ENCODE data around the gene KRT77.

Gene KRT77

GRCh38 chr12:52708010-52708409, 4.7 kb upstream of the KRT77 start:
- Histone ChIP-seq H3K36me3 (ENCODE audit: control insufficient read depth in 2 of 2, insufficient read depth in 1 of 2, low read length in 2 of 2) (no peaks in the 10 kb centered on the region), H3K4me1 (ENCODE audit: control insufficient read depth, insufficient read depth, low read length) (no peaks in the 10 kb centered on the region), H3K9me3 (ENCODE audit: control insufficient read depth, insufficient read depth, low read depth, low read length) (no peaks in the 10 kb centered on the region), H3K27ac (ENCODE audit: extremely low read depth, low read depth, low read length) (no peak overlapping the region), H3K4me3 (ENCODE audit: low read depth, low read length) (no peak overlapping the region)
- CTCF ChIA-PET = interaction anchor here (0.5 to 1.2 kb wide), 3 partner anchors 18 to 185 kb away, joined by 3 read pairs; no protein-coding TSS in a partner anchor
- POLR2A ChIA-PET = no interaction called here
- 0 out of 2 replicates have a peak, but pooled peaks have one; percentile 25 for TF ChIP-seq KLF9 (tag by site-specific recombination; IDR thresholded peaks at IDR 0.05; ENCODE audit: low read depth)
- 0 out of 2 replicates have a peak, but pooled peaks have one; percentile 24 for TF ChIP-seq KLF1 (tag by site-specific recombination; IDR thresholded peaks at IDR 0.05)
- no peak for TF ChIP-seq ZNF501 (tag by site-specific recombination; IDR thresholded peaks at IDR 0.05)

GRCh38 chr12:52704464-52704863, 1.1 kb upstream of the KRT77 start:
- H3K36me3 ChIP-seq (ENCODE audit: control insufficient read depth in 2 of 2, insufficient read depth in 1 of 2, low read length in 2 of 2) = no peaks in the 10 kb centered on the region
- ChIA-PET POLR2A (no interaction called here), CTCF (no interaction called here)
- TF ChIP-seq INSM2 (tag by site-specific recombination; IDR thresholded peaks at IDR 0.05) (no peak), RBAK (tag by site-specific recombination; IDR thresholded peaks at IDR 0.05) (no peak), ZBTB8A (tag by site-specific recombination; IDR thresholded peaks at IDR 0.05) (no peak), ZNF843 (tag by site-specific recombination; IDR thresholded peaks at IDR 0.05) (no peak), EGR2 (tag by site-specific recombination; IDR thresholded peaks at IDR 0.05; ENCODE audit: low read depth) (no peak), ZNF266 (tag by site-specific recombination; IDR thresholded peaks at IDR 0.05; ENCODE audit: low read depth) (no peak), HOXC10 (CRISPR knock-in tag; IDR thresholded peaks at IDR 0.05) (no peak), ZNF558 (tag by site-specific recombination; IDR thresholded peaks at IDR 0.05) (no peak), ZBTB17 (tag by site-specific recombination; IDR thresholded peaks at IDR 0.05) (no peak), ZNF837 (tag by site-specific recombination; IDR thresholded peaks at IDR 0.05) (no peak), GLIS2 (tag by site-specific recombination; IDR thresholded peaks at IDR 0.05) (no peak), ZFHX2 (tag by site-specific recombination; conservative IDR thresholded peaks at IDR 0.05) (no peak), ZNF10 (tag by site-specific recombination; IDR thresholded peaks at IDR 0.05) (no peak), ZNF433 (tag by site-specific recombination; IDR thresholded peaks at IDR 0.05; ENCODE audit: low read depth) (no peak)
- no peaks in the 10 kb centered on the region for H3K4me1 ChIP-seq (ENCODE audit: control insufficient read depth, insufficient read depth, low read length)
- H3K4me3 ChIP-seq (ENCODE audit: low read depth, low read length) = no peak overlapping the region
- no peak overlapping the region for H3K27ac ChIP-seq (ENCODE audit: extremely low read depth, low read depth, low read length)
- H3K9me3 ChIP-seq (ENCODE audit: control insufficient read depth, insufficient read depth, low read depth, low read length) = no peaks in the 10 kb centered on the region

GRCh38 chr12:52703878-52704277, 554 bp upstream of the KRT77 start:
- ChIA-PET POLR2A (no interaction called here), CTCF (interaction anchor here (0.6 to 1.1 kb wide), 2 partner anchors 48 to 87 kb away, joined by 3 to 4 read pairs; no protein-coding TSS in a partner anchor)
- Histone ChIP-seq H3K27ac (ENCODE audit: extremely low read depth, low read depth, low read length) (no peak overlapping the region), H3K4me3 (ENCODE audit: low read depth, low read length) (no peak overlapping the region), H3K4me1 (ENCODE audit: control insufficient read depth, insufficient read depth, low read length) (no peaks in the 10 kb centered on the region), H3K36me3 (ENCODE audit: control insufficient read depth in 2 of 2, insufficient read depth in 1 of 2, low read length in 2 of 2) (no peaks in the 10 kb centered on the region), H3K9me3 (ENCODE audit: control insufficient read depth, insufficient read depth, low read depth, low read length) (no peaks in the 10 kb centered on the region)
- TF ChIP-seq ZSCAN30 (tag by site-specific recombination; IDR thresholded peaks at IDR 0.05) (no peak), YY2 (tag by site-specific recombination; IDR thresholded peaks at IDR 0.05) (no peak), ZNF571 (tag by site-specific recombination; IDR thresholded peaks at IDR 0.05) (no peak), KLF10 (tag by site-specific recombination; IDR thresholded peaks at IDR 0.05) (no peak), ZNF146 (tag by site-specific recombination; IDR thresholded peaks at IDR 0.05) (no peak), KLF7 (tag by site-specific recombination; IDR thresholded peaks at IDR 0.05; ENCODE audit: borderline replicate concordance) (no peak), ZNF791 (tag by site-specific recombination; IDR thresholded peaks at IDR 0.05) (no peak)

Data from HEK293 (cell line).